Gastrocnemius medialis (tissue), 4 donors: Measurements from ENCODE around the gene KRT7. TPM values are rescaled to one million over a fixed set of nuclear protein-coding genes. Genes with fewer than 3 reads are reported as not detected.

ENCODE experiments used
- ATAC-seq, 2 donors: fragments of 150-250 bp; one replicate each; pipeline ENCODE4 v1.9.1; 2016
- DNase-seq, 2 donors: peaks; one replicate each; pipeline ENCODE4 v3.0.0-alpha.2; 2019
- H3K27ac ChIP-seq, 4 donors: fragments of 200-600 bp; sonication (generic); 1 replicate in 1 of 4; 2 replicates in 3 of 4; pipeline ENCODE4 v1.5.1; 2016 to 2018; ENCODE audit warnings: mild to moderate bottlenecking in 2 of 4, moderate library complexity in 1 of 4
- H3K27me3 ChIP-seq, 3 donors: fragments of 200-600 bp; sonication (generic) in 2 of 3; 1 replicate in 1 of 3; 2 replicates in 2 of 3; pipeline versions ENCODE4 v1.5.1 to v1.6.0; 2016 to 2019; ENCODE audit warnings: mild to moderate bottlenecking in 1 of 3, moderate library complexity in 1 of 3
- H3K36me3 ChIP-seq, 2 donors: fragments of 200-600 bp; sonication (generic) in 1 of 2; one replicate each; pipeline ENCODE4 v1.5.1; 2017 to 2018
- H3K4me1 ChIP-seq, 2 donors: fragments of 200-600 bp; sonication (generic) in 1 of 2; one replicate each; pipeline ENCODE4 v1.5.1; 2016 to 2017; ENCODE audit warnings: mild to moderate bottlenecking in 2 of 2
- H3K4me3 ChIP-seq, 4 donors: fragments of 200-600 bp; sonication (generic) in 3 of 4; 1 replicate in 1 of 4; 2 replicates in 3 of 4; pipeline ENCODE4 v1.5.1; 2016 to 2019; ENCODE audit warnings: mild to moderate bottlenecking in 2 of 4
- H3K9me3 ChIP-seq, 3 donors: fragments of 200-600 bp; sonication (generic) in 2 of 3; 1 replicate in 1 of 3; 2 replicates in 2 of 3; pipeline ENCODE4 v1.5.1; 2016 to 2019
- CTCF ChIP-seq, 5 experiments: fragments of 450-650 bp in 3 of 5; fragments of 200-600 bp in 2 of 5; sonication (generic) in 2 of 5; IDR thresholded peaks in 4 of 5; conservative IDR thresholded peaks in 1 of 5; 1 replicate in 4 of 5; 2 replicates in 1 of 5; pipeline ENCODE4 v1.5.1; 2016 to 2019; ENCODE audit warnings: antibody characterized with exemption in 5 of 5, mild to moderate bottlenecking in 3 of 5, moderate library complexity in 3 of 5
- POLR2A ChIP-seq, 2 donors: fragments of 450-650 bp; IDR thresholded peaks; one replicate each; pipeline ENCODE4 v1.6.1; 2017; ENCODE audit warnings: antibody characterized with exemption in 2 of 2, mild to moderate bottlenecking in 2 of 2, moderate library complexity in 2 of 2
- in situ Hi-C, 4 donors: fragments of 200-750 bp; cut with MboI; loops; one replicate each; pipeline versions ENCODE4 v1.15.0 to v1.8.0; 2017; ENCODE audit warnings: low sequenced_read_pairs in 4 of 4
- intact Hi-C: fragments of 100-400 bp; cut with DNase I; formaldehyde crosslinking; loops from one replicate; pipeline ENCODE4 v1.15.1; 2023; ENCODE audit warnings: low total_unique reads
- total RNA-seq, 4 donors: library from RNA; depleted of rRNA; stranded (reverse); fragments of >200 nt; gene quantifications; one replicate each; pipeline versions ENCODE4 v1.1.0 to v1.2.3, GENCODE V29; 2016

KRT7 gene
- total RNA-seq, 4 donors from 2014 or later = 0.39 to 4.4 (median 1.2) TPM

DNA sequence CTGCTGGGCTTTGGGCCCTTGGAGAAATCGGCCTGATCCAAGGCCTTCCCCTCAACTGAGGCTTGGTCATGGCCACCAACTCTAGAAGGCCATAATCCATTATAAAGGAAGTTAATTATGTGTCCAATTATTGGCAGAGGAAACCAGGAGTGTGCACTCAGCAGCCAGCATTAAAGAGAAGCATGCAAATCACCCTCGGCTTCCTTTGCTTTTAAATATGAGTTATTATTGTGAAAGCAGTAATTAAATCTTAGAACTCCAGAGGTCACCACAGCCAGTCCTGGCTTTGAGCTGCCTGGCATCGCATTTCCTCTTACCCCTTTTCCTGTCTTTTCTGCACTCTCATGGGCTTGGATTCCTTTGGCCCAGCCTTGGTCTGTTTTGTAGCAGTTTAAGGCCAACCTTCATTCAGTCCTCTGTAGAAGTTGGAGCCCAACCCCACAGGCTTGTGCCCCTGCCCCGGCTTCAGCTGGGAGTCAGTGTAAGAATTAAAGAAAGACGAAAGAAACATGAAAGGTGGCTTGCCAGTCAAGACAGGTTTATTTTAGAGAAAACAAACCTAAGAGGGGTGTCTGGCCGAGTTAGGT, 26.7 kb downstream of the KRT7 start:
- ATAC-seq (peak in 1 of 2 donors; percentile 12), DNase-seq (no peak)
- no peaks in the 10 kb centered on the region for H3K9me3 ChIP-seq
- H3K4me1 ChIP-seq = peaks cover 0 to 3% of the 10 kb centered on the region in 2 donors
- H3K27me3 ChIP-seq = peaks cover 27 to 31% (median 30%) of the 10 kb centered on the region in 3 donors
- H3K4me3 ChIP-seq = no peak overlapping the region
- TF ChIP-seq POLR2A (IDR thresholded peaks at IDR 0.05) (no peak), CTCF (IDR thresholded peaks at IDR 0.05 in 4 of 5, conservative IDR thresholded peaks at IDR 0.05 in 1 of 5) (no peak)
- no peaks in the 10 kb centered on the region for H3K36me3 ChIP-seq
- intact Hi-C loops (no loop called here), in situ Hi-C loops (no loop called here)
- no peak overlapping the region for H3K27ac ChIP-seq

DNA sequence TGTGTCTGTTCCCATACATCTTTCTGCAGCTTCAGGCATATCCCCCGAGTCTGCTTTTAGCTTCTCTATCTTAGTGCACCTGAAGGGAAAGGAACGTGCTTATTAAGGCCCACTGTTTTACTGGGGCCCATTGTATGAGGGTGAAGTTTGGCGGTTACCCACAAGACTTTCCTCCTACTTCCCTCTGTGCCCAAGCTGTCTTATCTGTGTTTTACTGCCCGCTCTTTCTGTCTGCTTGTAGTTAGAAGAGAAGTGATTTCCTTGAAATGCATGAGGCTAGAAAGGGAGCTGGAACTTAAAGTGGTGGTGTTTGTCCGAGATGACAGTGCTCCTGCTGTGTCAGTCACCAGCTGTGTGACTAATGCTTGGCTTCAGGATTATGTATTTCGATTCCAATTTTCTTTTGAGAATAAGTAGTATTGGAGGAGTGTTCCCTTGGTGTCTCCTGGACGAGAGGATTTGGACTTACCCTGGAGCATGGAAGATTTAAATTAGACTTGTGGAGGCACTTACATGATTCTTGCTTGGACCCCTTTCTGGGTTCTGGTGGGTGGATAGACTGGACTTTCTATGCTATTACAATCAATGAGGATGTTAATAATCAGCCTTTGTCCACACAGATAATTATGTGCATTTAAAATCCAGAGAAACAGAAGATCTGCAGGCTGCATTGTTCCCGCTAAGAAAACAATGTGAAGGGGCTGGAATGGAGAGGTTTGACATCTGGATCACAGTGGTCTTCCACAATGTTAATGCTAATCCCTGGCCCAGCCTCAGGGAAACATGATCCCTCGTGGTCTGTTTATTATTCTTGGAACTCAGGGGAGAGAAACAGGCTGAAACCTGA, 27.5 kb downstream of the KRT7 start:
- H3K9me3 ChIP-seq = no peaks in the 10 kb centered on the region
- H3K27me3 ChIP-seq = peaks cover 27 to 31% (median 27%) of the 10 kb centered on the region in 3 donors
- H3K36me3 ChIP-seq = no peaks in the 10 kb centered on the region
- peaks cover 0 to 3% of the 10 kb centered on the region in 2 donors for H3K4me1 ChIP-seq
- no peak overlapping the region for H3K27ac ChIP-seq
- no peak overlapping the region for H3K4me3 ChIP-seq
- TF ChIP-seq POLR2A (IDR thresholded peaks at IDR 0.05) (no peak), CTCF (IDR thresholded peaks at IDR 0.05 in 4 of 5, conservative IDR thresholded peaks at IDR 0.05 in 1 of 5) (no peak)
- ATAC-seq = no peak
- intact Hi-C loops (no loop called here), in situ Hi-C loops (no loop called here)
- no peak for DNase-seq

DNA sequence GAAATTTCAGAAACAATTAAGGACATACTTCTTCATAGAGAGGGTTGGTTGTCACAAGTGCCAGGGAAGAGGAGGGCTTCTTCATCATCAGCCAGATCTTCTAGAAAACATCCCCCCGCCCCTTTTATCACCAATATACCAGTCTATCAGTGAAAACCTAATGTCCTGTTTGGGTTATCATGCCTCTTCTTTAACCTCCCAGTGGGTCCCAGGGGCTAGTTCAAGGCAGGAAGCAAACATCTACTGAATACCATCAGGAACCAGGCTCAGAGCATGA, 28.1 kb downstream of the KRT7 start:
- ATAC-seq (no peak), DNase-seq (no peak)
- H3K4me3 ChIP-seq = no peak overlapping the region
- H3K27me3 ChIP-seq = peaks cover 27 to 31% (median 27%) of the 10 kb centered on the region in 3 donors
- peaks cover 0 to 3% of the 10 kb centered on the region in 2 donors for H3K4me1 ChIP-seq
- no peaks in the 10 kb centered on the region for H3K36me3 ChIP-seq
- intact Hi-C loops = no loop called here
- H3K27ac ChIP-seq = no peak overlapping the region
- TF ChIP-seq POLR2A (IDR thresholded peaks at IDR 0.05) (no peak), CTCF (IDR thresholded peaks at IDR 0.05 in 4 of 5, conservative IDR thresholded peaks at IDR 0.05 in 1 of 5) (no peak)
- in situ Hi-C loops = no loop called here
- H3K9me3 ChIP-seq = no peaks in the 10 kb centered on the region

- Histone ChIP-seq H3K4me3 (no peak overlapping the region), H3K4me1 (peaks cover 0 to 3% of the 10 kb centered on the region in 2 donors), H3K36me3 (no peaks in the 10 kb centered on the region), H3K27me3 (peaks cover 16 to 23% (median 21%) of the 10 kb centered on the region in 3 donors), H3K27ac (no peak overlapping the region), H3K9me3 (no peaks in the 10 kb centered on the region)
- intact Hi-C loops (loop anchor here (2.0 kb wide), 1 partner anchor 13 kb away; no protein-coding TSS in a partner anchor), in situ Hi-C loops (no loop called here)
- no peak for TF ChIP-seq POLR2A (IDR thresholded peaks at IDR 0.05)
- no peak for TF ChIP-seq CTCF (IDR thresholded peaks at IDR 0.05 in 4 of 5, conservative IDR thresholded peaks at IDR 0.05 in 1 of 5)
- DNase-seq (no peak), ATAC-seq (no peak)
These were observed 29.2 kb downstream of the KRT7 start for GRCh38 chr12:52262286-52262685.
